H1 (cell line): ENCODE data around the gene DCK. TPM values are rescaled to one million over a fixed set of nuclear protein-coding genes. Genes with fewer than 3 reads are reported as not detected.
A peak's percentile ranks its signal among the peaks of the same experiment; 100 is the strongest.

Source experiments
- CTCF ChIA-PET: fragments of 300-600 bp; sonication (Branson Sonifier 250); formaldehyde crosslinking; loops from one replicate; lab custom pipeline; 2021; ENCODE audit not compliant: partially characterized antibody; lab: Charles Lee
- POLR2A ChIA-PET: fragments of 300-600 bp; sonication (Branson Sonifier 250); formaldehyde crosslinking; loops from one replicate; lab custom pipeline; 2021; ENCODE audit warnings: inconsistent platforms; ENCODE audit not compliant: partially characterized antibody; lab: Charles Lee
- DNase-seq, 2 experiments: peaks; one replicate each; pipeline versions ENCODE4 v3.0.0 to v3.0.0-alpha.2; 2010 to 2022; ENCODE audit warnings: low spot score in 2 of 2, low read depth in 1 of 2, mixed read lengths in 1 of 2
- FAIRE-seq: peaks from 2 replicates; lab custom pipeline; 2011; peaks lifted over from hg19 to GRCh38; lab: Jason Lieb, UNC
- H2AFZ ChIP-seq: 2 replicates; pipeline ENCODE4 v1.8.1; 2012; ENCODE audit warnings: low read length, inconsistent platforms
- H2AK5ac ChIP-seq: 2 replicates; pipeline ENCODE4 v1.6.1; 2013; ENCODE audit warnings: low read depth, low read length
- H2BK120ac ChIP-seq: replicated peaks from 2 replicates; pipeline ENCODE3; 2013; ENCODE audit warnings: low read depth, low read length, inconsistent platforms
- H2BK12ac ChIP-seq: 2 replicates; pipeline ENCODE4 v1.6.1; 2013; ENCODE audit warnings: low read depth, low read length
- H2BK15ac ChIP-seq: 2 replicates; pipeline ENCODE4 v1.6.1; 2013; ENCODE audit warnings: low read length
- H2BK20ac ChIP-seq: 2 replicates; pipeline ENCODE4 v1.6.1; 2013; ENCODE audit warnings: low read length
- H2BK5ac ChIP-seq: 2 replicates; pipeline ENCODE4 v1.6.1; 2013; ENCODE audit warnings: low read depth, low read length
- H3K14ac ChIP-seq: 2 replicates; pipeline ENCODE4 v1.6.1; 2013; ENCODE audit warnings: inconsistent platforms; ENCODE audit not compliant: insufficient read length
- H3K18ac ChIP-seq: 2 replicates; pipeline ENCODE4 v1.6.1; 2013; ENCODE audit warnings: low read length; ENCODE audit errors: extremely low read depth
- H3K23ac ChIP-seq: 2 replicates; pipeline ENCODE4 v1.6.1; 2013; ENCODE audit warnings: inconsistent platforms; ENCODE audit not compliant: insufficient read length
- H3K23me2 ChIP-seq: 2 replicates; pipeline ENCODE4 v1.6.1; 2013; ENCODE audit warnings: low read depth, low read length
- H3K27ac ChIP-seq: 2 replicates; pipeline ENCODE4 v1.6.1; 2011; ENCODE audit warnings: low read depth, low read length, inconsistent platforms
- H3K27me3 ChIP-seq, 4 experiments: replicated peaks in 1 of 4; 1 replicate in 1 of 4; 2 replicates in 3 of 4; pipeline versions ENCODE4 v1.6.1 to v1.8.1; 2011 to 2013; ENCODE audit warnings: low read length in 3 of 4, mild to moderate bottlenecking in 3 of 4, inconsistent platforms in 2 of 4, mixed read lengths in 2 of 4, moderate library complexity in 1 of 4; ENCODE audit not compliant: control insufficient read depth in 3 of 4, insufficient read depth in 3 of 4; ENCODE audit errors: extremely low read depth in 1 of 4
- H3K36me3 ChIP-seq, 4 experiments: 2 replicates each; pipeline versions ENCODE4 v1.6.1 to v1.8.1; 2011 to 2013; ENCODE audit warnings: mild to moderate bottlenecking in 4 of 4, low read length in 3 of 4, moderate library complexity in 2 of 4, control low read depth in 1 of 4, inconsistent platforms in 1 of 4; ENCODE audit not compliant: insufficient read depth in 4 of 4, control insufficient read depth in 2 of 4
- H3K4ac ChIP-seq: replicated peaks from 2 replicates; pipeline ENCODE3; 2013; ENCODE audit warnings: low read length, low read depth, mixed read lengths, inconsistent platforms; ENCODE audit not compliant: insufficient read length
- H3K4me1 ChIP-seq, 4 experiments: replicated peaks in 1 of 4; 1 replicate in 1 of 4; 2 replicates in 3 of 4; pipeline versions ENCODE4 v1.6.1 to v1.8.1; 2011 to 2013; ENCODE audit warnings: low read length in 3 of 4, inconsistent platforms in 2 of 4, mixed read lengths in 1 of 4; ENCODE audit not compliant: insufficient read depth in 4 of 4, control insufficient read depth in 3 of 4
- H3K4me2 ChIP-seq, 2 experiments: 2 replicates each; pipeline versions ENCODE4 v1.6.1 to v1.8.1; 2011 to 2013; ENCODE audit warnings: low read depth in 2 of 2, low read length in 2 of 2, control low read depth in 1 of 2, inconsistent platforms in 1 of 2, mild to moderate bottlenecking in 1 of 2; ENCODE audit not compliant: insufficient read depth in 1 of 2
- H3K4me3 ChIP-seq, 4 experiments: fragments of 200-600, 300-600 bp in 1 of 4; sonication (generic), shearing (Covaris generic), sonication (Bioruptor Twin) in 1 of 4; 2 replicates each; pipeline versions ENCODE4 v1.5.1 to v1.8.1; 2011 to 2016; ENCODE audit warnings: low read length in 4 of 4, low read depth in 3 of 4, control low read depth in 2 of 4, inconsistent platforms in 2 of 4, mild to moderate bottlenecking in 2 of 4, mixed read lengths in 1 of 4, moderate library complexity in 1 of 4; ENCODE audit not compliant: insufficient read depth in 2 of 4; ENCODE audit errors: extremely low read depth in 1 of 4
- H3K56ac ChIP-seq: replicated peaks from 2 replicates; pipeline ENCODE3; 2013; ENCODE audit warnings: low read depth, mild to moderate bottlenecking, mixed read lengths, low read length, inconsistent platforms; ENCODE audit not compliant: insufficient read length
- H3K79me1 ChIP-seq: 2 replicates; pipeline ENCODE4 v1.6.1; 2013; ENCODE audit warnings: low read depth, low read length, control low read depth
- H3K79me2 ChIP-seq, 2 experiments: 2 replicates each; pipeline versions ENCODE4 v1.6.1 to v1.8.1; 2012 to 2013; ENCODE audit warnings: low read length in 2 of 2, mild to moderate bottlenecking in 2 of 2, inconsistent platforms in 1 of 2; ENCODE audit not compliant: insufficient read depth in 2 of 2, control insufficient read depth in 1 of 2
- H3K9ac ChIP-seq, 4 experiments: replicated peaks in 1 of 4; 1 replicate in 1 of 4; 2 replicates in 3 of 4; pipeline versions ENCODE4 v1.6.1 to v1.8.1; 2011 to 2013; ENCODE audit warnings: low read depth in 3 of 4, low read length in 3 of 4, control low read depth in 2 of 4, mild to moderate bottlenecking in 2 of 4, moderate library complexity in 2 of 4, inconsistent platforms in 1 of 4; ENCODE audit errors: extremely low read depth in 1 of 4
- H3K9me3 ChIP-seq, 2 experiments: 2 replicates each; pipeline versions ENCODE4 v1.6.1 to v1.8.1; 2012 to 2013; ENCODE audit warnings: mild to moderate bottlenecking in 2 of 2, moderate library complexity in 2 of 2, control low read depth in 1 of 2, inconsistent platforms in 1 of 2, low read depth in 1 of 2, low read length in 1 of 2, mixed read lengths in 1 of 2; ENCODE audit not compliant: insufficient read depth in 2 of 2
- H4K20me1 ChIP-seq, 2 experiments: replicated peaks in 1 of 2; 2 replicates each; pipeline versions ENCODE3 to v1.8.1; 2011 to 2013; ENCODE audit warnings: inconsistent platforms in 2 of 2, low read length in 2 of 2, mild to moderate bottlenecking in 1 of 2; ENCODE audit not compliant: insufficient read depth in 2 of 2, control insufficient read depth in 1 of 2
- H4K5ac ChIP-seq: 2 replicates; pipeline ENCODE4 v1.6.1; 2013; ENCODE audit warnings: low read length, low read depth, mixed read lengths, inconsistent platforms; ENCODE audit not compliant: insufficient read length
- H4K8ac ChIP-seq: 2 replicates; pipeline ENCODE4 v1.8.0; 2013; ENCODE audit warnings: mild to moderate bottlenecking, moderate library complexity, low read length, inconsistent platforms; ENCODE audit not compliant: insufficient read depth; ENCODE audit errors: extremely low read depth
- H4K91ac ChIP-seq: replicated peaks from 2 replicates; pipeline ENCODE3; 2013; ENCODE audit warnings: low read length, mixed read lengths, inconsistent platforms; ENCODE audit not compliant: insufficient read length
- BRCA1 ChIP-seq: IDR thresholded peaks from 2 replicates; pipeline ENCODE4 v1.6.1; 2012; ENCODE audit warnings: low read depth, low read length, improper control_type of control experiment
- CBX5 ChIP-seq: fragments of 300-800, 300-1000 bp; sonication (generic); IDR thresholded peaks from 2 replicates; pipeline ENCODE4 v1.7.1; 2016; ENCODE audit warnings: antibody characterized with exemption, low read length, low read depth
- CHD2 ChIP-seq: IDR thresholded peaks from 2 replicates; pipeline ENCODE4 v1.6.1; 2012; ENCODE audit warnings: low read length, improper control_type of control experiment
- EGR1 ChIP-seq: IDR thresholded peaks from 2 replicates; pipeline ENCODE4 v1.6.1; 2011; ENCODE audit warnings: low read depth, low read length, borderline replicate concordance
- GTF2F1 ChIP-seq: IDR thresholded peaks from 2 replicates; pipeline ENCODE4 v1.6.1; 2012; ENCODE audit warnings: low read depth, low read length, improper control_type of control experiment, borderline replicate concordance
- POLR2AphosphoS5 ChIP-seq: IDR thresholded peaks from 2 replicates; pipeline ENCODE4 v1.6.1; 2011; ENCODE audit warnings: low read depth, low read length
- RNF2 ChIP-seq: fragments of 200-900, 300-1000 bp; sonication (generic); IDR thresholded peaks from 2 replicates; pipeline ENCODE4 v1.7.1; 2016; ENCODE audit warnings: borderline replicate concordance, low read depth, mild to moderate bottlenecking, antibody characterized with exemption, low read length; ENCODE audit not compliant: poor library complexity, severe bottlenecking; ENCODE audit errors: missing control alignments
- TBP ChIP-seq: IDR thresholded peaks from 2 replicates; pipeline ENCODE4 v1.6.1; 2011; ENCODE audit warnings: low read depth, low read length, improper control_type of control experiment
- WGBS, 2 experiments: shearing (Covaris generic) in 1 of 2; methylation state at CpG; one replicate each; pipeline versions ENCODE4 v1.1.6 to v1.1.7; 2013 to 2015; ENCODE audit warnings: low lambda C conversion rate in 2 of 2, mixed read lengths in 2 of 2, inconsistent platforms in 1 of 2, low coverage in 1 of 2, missing lambda C conversion rate in 1 of 2; ENCODE audit not compliant: insufficient replicate concordance in 2 of 2, insufficient coverage in 1 of 2, insufficient read length in 1 of 2; ENCODE audit errors: extremely low coverage in 1 of 2, missing lambda C conversion rate in 1 of 2; 5-methylcytosine and 5-hydroxymethylcytosine counted together
- long read RNA-seq, 2 experiments: library from RNA in 1 of 2; library from capped mRNA in 1 of 2; stranded (forward); transcript quantifications; one replicate each; pipeline ENCODE4 v2.0.0, GENCODE V29; 2021; ENCODE audit warnings: inconsistent platforms in 1 of 2
- polyA minus RNA-seq, 3 experiments: library from RNA; depleted of rRNA, polyadenylated mRNA; stranded (reverse); fragments of >200 nt; gene quantifications; 1 replicate in 2 of 3; 2 replicates in 1 of 3; pipeline ENCODE4 v1.2.3, GENCODE V29; 2011
- polyA plus RNA-seq, 7 experiments: library from polyadenylated mRNA; depleted of rRNA in 3 of 7; stranded (reverse) in 5 of 7; unstranded in 2 of 7; fragments of >200 nt in 5 of 7; fragments of 200-250 nt in 2 of 7; gene quantifications; 1 replicate in 5 of 7; 2 replicates in 1 of 7; 4 replicates in 1 of 7; pipeline versions ENCODE4 v1.2.1 to v1.2.3, GENCODE V29; 2011 to 2013; ENCODE audit warnings: missing spikeins in 2 of 7, mixed read lengths in 2 of 7
- total RNA-seq: library from RNA; stranded (reverse); fragmentation: NEBNext Ultra II Directional; extraction: Animal tissue kit (Norgen Biotek cat#: 25700); gene quantifications from 2 replicates; pipeline ENCODE4 v1.2.1, GENCODE V29; 2021

DCK gene
- total RNA-seq (15.7 and 18.1 TPM in 2 replicates), polyA plus RNA-seq (2011; rRNA removed) (3.0 and 4.8 TPM in 2 replicates), polyA minus RNA-seq (2011; rRNA and poly(A)+ RNA removed) (2.1 and 2.9 TPM in 2 replicates)
- 7.4 TPM for polyA plus RNA-seq (2011; cell fraction: cytosol; rRNA removed)
- polyA plus RNA-seq (2011; cell fraction: nucleus; rRNA removed): 2.6 TPM
- 6.1 to 12.9 TPM (median 7.8 TPM) in 4 replicates for polyA plus RNA-seq (2012, experiment 1 of 2)
- 3.4 TPM for polyA plus RNA-seq (2012, experiment 2 of 2)
- 11.3 TPM for polyA plus RNA-seq (2013, experiment 1 of 2)
- polyA plus RNA-seq (2013, experiment 2 of 2): 10.5 TPM
- polyA minus RNA-seq (2011; cell fraction: cytosol; rRNA and poly(A)+ RNA removed): 6.5 TPM
- 6.4 TPM for polyA minus RNA-seq (2011; cell fraction: nucleus; rRNA and poly(A)+ RNA removed)
- long read RNA-seq, experiment 1, transcript DCK-201 (7 exons, 2,716 nt): major isoform, 20 of 36 reads
- long read RNA-seq, experiment 1, partial matches to known transcripts: 11 of 36 reads
- long read RNA-seq, experiment 1, other reads (novel, unspliced or antisense): 4 of 36 reads
- long read RNA-seq, experiment 2, transcript DCK-201 (7 exons, 2,716 nt): major isoform, 14 of 16 reads
- long read RNA-seq, experiment 2, partial matches to known transcripts: 1 of 16 reads
- long read RNA-seq, experiment 2, other reads (novel, unspliced or antisense): 1 of 16 reads

- peak within 1 kb of the TSS; percentile 84 to 93 for H3K4me2 ChIP-seq
- TF ChIP-seq POLR2AphosphoS5 (peak; percentile 85), BRCA1 (no peak), CBX5 (no peak), GTF2F1 (no peak), CHD2 (no peak), EGR1 (no peak), TBP (peak; percentile 78; the same call in 1 of the 2 replicates), RNF2 (no peak)
Observed at GRCh38 chr4:70993181-70994068, at the start of gene DCK. Gene DCK, plus strand, starts transcription at chr4:70993649. Its CDS starts 187 bp downstream, at chr4:70993836.

More at GRCh38 chr4:70993181-70994068, at the start of gene DCK:
- peak within 1 kb of the TSS; percentile 96 for H2AFZ ChIP-seq
- H3K36me3 ChIP-seq: peaks cover 0 to 8% (median 2%) of the 10 kb centered on the region in 4 experiments; a peak in 4 of 8 replicates
- FAIRE-seq: no peak
- peak within 1 kb of the TSS; percentile 80 for H3K27ac ChIP-seq
- no peaks in the 10 kb centered on the region for H3K9me3 ChIP-seq
- peak within 1 kb of the TSS; percentile 98 for H3K18ac ChIP-seq
- no peak within 1 kb of the TSS for H2AK5ac ChIP-seq
- no peak within 1 kb of the TSS for H2BK12ac ChIP-seq
- H4K91ac ChIP-seq: peak within 1 kb of the TSS; percentile 2
- 5% methylated on average over 58 of the region's 74 CpGs; no CpG with 5 or more reads in 1 of the 2 experiments for WGBS, 2 experiments
- no peak within 1 kb of the TSS for H2BK120ac ChIP-seq
- no peaks in the 10 kb centered on the region for H3K23me2 ChIP-seq
- H3K23ac ChIP-seq: no peak within 1 kb of the TSS
- peak within 1 kb of the TSS; percentile 1 for H3K56ac ChIP-seq
- peak within 1 kb of the TSS; percentile 81 for H4K5ac ChIP-seq
- no peaks in the 10 kb centered on the region for H4K20me1 ChIP-seq
- no peaks in the 10 kb centered on the region for H3K27me3 ChIP-seq
- peak; percentile 84 to 91 for DNase-seq
- no peak within 1 kb of the TSS for H2BK20ac ChIP-seq
- no peak within 1 kb of the TSS for H3K14ac ChIP-seq
- no peak within 1 kb of the TSS for H2BK15ac ChIP-seq
- peak within 1 kb of the TSS; percentile 87 to 95 (median 89) for H3K4me3 ChIP-seq
- CTCF ChIA-PET: interaction anchor here (1.0 to 5.6 kb wide), 3 partner anchors 11 to 121 kb away, joined by 4 to 40 read pairs (median 9); no protein-coding TSS in a partner anchor
- POLR2A ChIA-PET: interaction anchor here (0.6 to 2.4 kb wide), 9 partner anchors 9 to 195 kb away, joined by 3 to 22 read pairs (median 5); partner anchors contain the start of gene GRSF1
- no peaks in the 10 kb centered on the region; the same call in 1 of the 2 replicates for H3K79me1 ChIP-seq
- peak within 1 kb of the TSS; percentile 92 for H2BK5ac ChIP-seq
- H3K9ac ChIP-seq: peak within 1 kb of the TSS; percentile 84 to 96 (median 90)
- H4K8ac ChIP-seq: peak within 1 kb of the TSS; percentile 97
- H3K79me2 ChIP-seq: peaks cover 4 to 47% of the 10 kb centered on the region in 2 experiments
- peak within 1 kb of the TSS; percentile 0 for H3K4ac ChIP-seq
- peaks cover 2 to 9% (median 5%) of the 10 kb centered on the region in 4 experiments; a peak in 4 of 7 replicates for H3K4me1 ChIP-seq
